Liver (tissue), 3 donors: Measurements from ENCODE around the gene UBE2M.

Experiments used
- CTCF ChIP-seq: fragments of 150-350 bp; IDR thresholded peaks from 2 replicates; pipeline ENCODE4 v1.5.1; 2017; ENCODE audit warnings: improper control_type of control experiment, low read depth, low read length; ENCODE audit not compliant: missing input control
- FOXA2 ChIP-seq: IDR thresholded peaks from 2 replicates; pipeline ENCODE4 v1.6.1; 2016; ENCODE audit warnings: antibody characterized with exemption
- JUND ChIP-seq, 2 donors: IDR thresholded peaks; 2 replicates each; pipeline ENCODE4 v1.6.1; 2016; ENCODE audit warnings: antibody characterized with exemption in 2 of 2
- MAX ChIP-seq: IDR thresholded peaks from 2 replicates; pipeline ENCODE4 v1.6.1; 2016; ENCODE audit warnings: antibody characterized with exemption
- RAD21 ChIP-seq, 2 donors: IDR thresholded peaks; 2 replicates each; pipeline ENCODE4 v1.6.1; 2016; ENCODE audit warnings: antibody characterized with exemption in 2 of 2, mild to moderate bottlenecking in 2 of 2
- TF ChIP-seq, protein P1 (sequence below): IDR thresholded peaks from 2 replicates; pipeline ENCODE4 v1.6.1; 2016; ENCODE audit warnings: antibody characterized with exemption
- donor health status: healthy.
- donor health status: healthy.

GRCh38 chr19:58516964-58517833 lies 41.2 kb downstream of the UBE2M start:
- no peak for TF ChIP-seq RAD21 (IDR thresholded peaks at IDR 0.05)
- TF ChIP-seq CTCF = no peak
- no peak for TF ChIP-seq JUND (IDR thresholded peaks at IDR 0.05)
- no peak for TF ChIP-seq FOXA2
- TF ChIP-seq, protein P1, sequence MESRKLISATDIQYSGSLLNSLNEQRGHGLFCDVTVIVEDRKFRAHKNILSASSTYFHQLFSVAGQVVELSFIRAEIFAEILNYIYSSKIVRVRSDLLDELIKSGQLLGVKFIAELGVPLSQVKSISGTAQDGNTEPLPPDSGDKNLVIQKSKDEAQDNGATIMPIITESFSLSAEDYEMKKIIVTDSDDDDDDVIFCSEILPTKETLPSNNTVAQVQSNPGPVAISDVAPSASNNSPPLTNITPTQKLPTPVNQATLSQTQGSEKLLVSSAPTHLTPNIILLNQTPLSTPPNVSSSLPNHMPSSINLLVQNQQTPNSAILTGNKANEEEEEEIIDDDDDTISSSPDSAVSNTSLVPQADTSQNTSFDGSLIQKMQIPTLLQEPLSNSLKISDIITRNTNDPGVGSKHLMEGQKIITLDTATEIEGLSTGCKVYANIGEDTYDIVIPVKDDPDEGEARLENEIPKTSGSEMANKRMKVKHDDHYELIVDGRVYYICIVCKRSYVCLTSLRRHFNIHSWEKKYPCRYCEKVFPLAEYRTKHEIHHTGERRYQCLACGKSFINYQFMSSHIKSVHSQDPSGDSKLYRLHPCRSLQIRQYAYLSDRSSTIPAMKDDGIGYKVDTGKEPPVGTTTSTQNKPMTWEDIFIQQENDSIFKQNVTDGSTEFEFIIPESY = no peak
- TF ChIP-seq MAX = no peak
